Right atrium auricular region (tissue), 2 donors: ENCODE data around the gene NET1. TPM values are rescaled to one million over a fixed set of nuclear protein-coding genes. Genes with fewer than 3 reads are reported as not detected.

ENCODE experiments used
- DNase-seq: peaks from one replicate; pipeline ENCODE4 v3.0.0-alpha.2; 2019; ENCODE audit warnings: low spot score
- H3K27ac ChIP-seq, 2 donors: fragments of 200-600 bp; sonication (generic); 1 replicate in 1 of 2; 2 replicates in 1 of 2; pipeline ENCODE4 v1.5.1; 2016 to 2019
- H3K27me3 ChIP-seq, 2 donors: fragments of 200-600 bp; sonication (generic); one replicate each; pipeline versions ENCODE4 v1.5.1 to v1.6.0; 2017 to 2019
- H3K36me3 ChIP-seq: fragments of 200-600 bp; sonication (generic); one replicate; pipeline ENCODE4 v1.5.1; 2016
- H3K4me1 ChIP-seq, 2 donors: fragments of 200-600 bp; sonication (generic); one replicate each; pipeline versions ENCODE4 v1.5.1 to v1.6.0; 2017 to 2019
- H3K4me3 ChIP-seq, 2 donors: fragments of 200-600 bp; sonication (generic); 1 replicate in 1 of 2; 2 replicates in 1 of 2; pipeline ENCODE4 v1.5.1; 2017 to 2019; ENCODE audit warnings: mild to moderate bottlenecking in 1 of 2, moderate library complexity in 1 of 2
- H3K9me3 ChIP-seq, 2 donors: fragments of 200-600 bp; sonication (generic); one replicate each; pipeline ENCODE4 v1.5.1; 2019
- CTCF ChIP-seq, 2 donors: fragments of 200-600 bp; sonication (generic); IDR thresholded peaks; one replicate each; pipeline ENCODE4 v1.5.1; 2019; ENCODE audit warnings: antibody characterized with exemption in 2 of 2
- total RNA-seq, 2 donors: library from RNA; depleted of rRNA; stranded (reverse); fragments of >200 nt; gene quantifications; one replicate each; pipeline ENCODE4 v1.1.0, GENCODE V29; 2016

The NET1 gene
- total RNA-seq, 2 donors from 2014 or later = 12.8 to 19.8 TPM

GRCh38 chr10:5442990-5443370 lies 30.6 kb downstream of the NET1 start:
- Histone ChIP-seq H3K27me3 (no peaks in the 10 kb centered on the region), H3K36me3 (no peaks in the 10 kb centered on the region), H3K9me3 (no peaks in the 10 kb centered on the region), H3K4me1 (no peaks in the 10 kb centered on the region), H3K27ac (no peak overlapping the region), H3K4me3 (no peak overlapping the region)
- no peak for TF ChIP-seq CTCF (IDR thresholded peaks at IDR 0.05)
- DNase-seq = no peak

- Histone ChIP-seq H3K9me3 (no peaks in the 10 kb centered on the region), H3K36me3 (no peaks in the 10 kb centered on the region), H3K27ac (no peak overlapping the region), H3K4me3 (no peak overlapping the region), H3K27me3 (no peaks in the 10 kb centered on the region), H3K4me1 (no peaks in the 10 kb centered on the region)
- no peak for TF ChIP-seq CTCF (IDR thresholded peaks at IDR 0.05)
- DNase-seq = no peak
These were observed 31.1 kb downstream of the NET1 start for GRCh38 chr10:5443429-5443828.

- H3K27me3 ChIP-seq = no peaks in the 10 kb centered on the region
- no peak overlapping the region for H3K27ac ChIP-seq
- no peaks in the 10 kb centered on the region for H3K4me1 ChIP-seq
- TF ChIP-seq CTCF (IDR thresholded peaks at IDR 0.05) = no peak
- DNase-seq = no peak
- no peaks in the 10 kb centered on the region for H3K36me3 ChIP-seq
- no peaks in the 10 kb centered on the region for H3K9me3 ChIP-seq
- H3K4me3 ChIP-seq = no peak overlapping the region
These were observed 32.6 kb downstream of the NET1 start for GRCh38 chr10:5445006-5445405.

GRCh38 chr10:5446390-5446926 lies 34.1 kb downstream of the NET1 start:
- Histone ChIP-seq H3K4me1 (no peaks in the 10 kb centered on the region), H3K9me3 (no peaks in the 10 kb centered on the region), H3K27me3 (no peaks in the 10 kb centered on the region), H3K27ac (peak overlapping the region; percentile 22 to 58), H3K36me3 (no peaks in the 10 kb centered on the region), H3K4me3 (peak overlapping the region; percentile 43 to 46)
- DNase-seq = peak; percentile 96
- TF ChIP-seq CTCF (IDR thresholded peaks at IDR 0.05) = no peak

GRCh38 chr10:5447056-5447455 lies 34.7 kb downstream of the NET1 start:
- no peak for DNase-seq
- H3K4me3 ChIP-seq = peak overlapping the region; percentile 43 to 46
- no peak for TF ChIP-seq CTCF (IDR thresholded peaks at IDR 0.05)
- H3K27ac ChIP-seq = peak overlapping the region; percentile 22 to 58
- H3K9me3 ChIP-seq = no peaks in the 10 kb centered on the region
- no peaks in the 10 kb centered on the region for H3K4me1 ChIP-seq
- H3K27me3 ChIP-seq = no peaks in the 10 kb centered on the region
- peaks cover 2% of the 10 kb centered on the region for H3K36me3 ChIP-seq

- no peak for DNase-seq
- peak overlapping the region; percentile 43 to 46 for H3K4me3 ChIP-seq
- H3K36me3 ChIP-seq = peaks cover 8% of the 10 kb centered on the region
- H3K9me3 ChIP-seq = no peaks in the 10 kb centered on the region
- peak overlapping the region; percentile 35 to 58 for H3K27ac ChIP-seq
- no peaks in the 10 kb centered on the region for H3K4me1 ChIP-seq
- no peaks in the 10 kb centered on the region for H3K27me3 ChIP-seq
- TF ChIP-seq CTCF (IDR thresholded peaks at IDR 0.05) = no peak
These were observed 35.3 kb downstream of the NET1 start for GRCh38 chr10:5447611-5448071.
